Ovary (tissue), 9 donors: Measurements from ENCODE around the gene SLC30A7. TPM values are rescaled to one million over a fixed set of nuclear protein-coding genes. Genes with fewer than 3 reads are reported as not detected.

Source experiments
- DNase-seq, 5 donors: peaks; one replicate each; pipeline ENCODE4 v3.0.0-alpha.2; 2019 to 2020
- H3K27ac ChIP-seq, 2 donors: fragments of 200-600 bp; one replicate each; pipeline versions ENCODE4 v1.5.1 to v1.8.0; 2019 to 2022
- H3K27me3 ChIP-seq: fragments of 200-600 bp; one replicate; pipeline ENCODE4 v1.8.0; 2022
- H3K36me3 ChIP-seq: fragments of 200-600 bp; sonication (generic); one replicate; pipeline ENCODE4 v1.5.1; 2019
- H3K4me1 ChIP-seq: one replicate; pipeline ENCODE4 v1.8.1; 2013; ENCODE audit warnings: mild to moderate bottlenecking, moderate library complexity; ENCODE audit not compliant: insufficient read depth
- H3K4me3 ChIP-seq: fragments of 200-600 bp; sonication (generic); one replicate; pipeline ENCODE4 v1.5.1; 2017
- H3K9me3 ChIP-seq, 2 donors: fragments of 200-600 bp in 1 of 2; sonication (generic) in 1 of 2; one replicate each; pipeline versions ENCODE4 v1.5.1 to v1.8.1; 2013 to 2019; ENCODE audit warnings: mild to moderate bottlenecking in 1 of 2, moderate library complexity in 1 of 2
- EP300 ChIP-seq: sonication (generic); formaldehyde crosslinking; IDR thresholded peaks from one replicate; pipeline ENCODE4 v1.6.1; 2017; ENCODE audit warnings: antibody characterized with exemption
- POLR2A ChIP-seq: fragments of 450-650 bp; IDR thresholded peaks from one replicate; pipeline ENCODE4 v1.6.1; 2017; ENCODE audit warnings: antibody characterized with exemption, mild to moderate bottlenecking, moderate library complexity
- WGBS, 3 donors: extraction: QIAGEN DNeasy Blood & Tissue Kit in 1 of 3; methylation state at CpG; one replicate each; pipeline versions ENCODE4 v1.1.5 to v1.1.7; 2013 to 2017; 5-methylcytosine and 5-hydroxymethylcytosine counted together
- intact Hi-C, 4 donors: fragments of 100-400 bp; cut with DNase I; formaldehyde crosslinking; loops; one replicate each; pipeline versions ENCODE4 v1.11.0 to v1.15.1; 2022 to 2023
- polyA plus RNA-seq, 2 donors: library from polyadenylated mRNA; stranded (reverse); fragments of 200-250 nt in 1 of 2; fragments of 350-450 nt in 1 of 2; fragmentation: Illumina TruSeq in 1 of 2; extraction: RNeasy Lipid Tissue Mini Kit (QIAGEN cat#74804) in 1 of 2; gene quantifications; one replicate each; pipeline ENCODE4 v1.2.3, GENCODE V29; 2013 to 2014
- total RNA-seq, 7 donors: library from RNA; depleted of rRNA in 2 of 7; stranded (reverse); fragments of >200 nt in 2 of 7; fragmentation: NEBNext Ultra II Directional in 3 of 7; extraction: Animal tissue kit (Norgen Biotek cat#: 25700) in 3 of 7; gene quantifications; one replicate each; pipeline versions ENCODE4 v1.1.0 to v1.2.4, GENCODE V29; 2016 to 2023
- TF ChIP-seq, protein P1 (sequence below), 3 donors: fragments of 450-650 bp in 2 of 3; fragments of 200-600 bp in 1 of 3; IDR thresholded peaks; one replicate each; pipeline versions ENCODE4 v1.5.1 to v1.8.0; 2016 to 2022; ENCODE audit warnings: antibody characterized with exemption in 3 of 3, mild to moderate bottlenecking in 1 of 3
- donor health status: DM: no; HTN: no; CAD: no; lungs with moderate emphysema.
- donor health status: DM: no; HTN: no; CAD: no.
- donor health status: Bipolar disorder and iron deficiency.
- donor health status: DM: yes; HTN: yes; CAD: no.
- donor health status: DM: no; HTN: no; CAD: no.
- donor health status: DM: yes; HTN: yes; CAD: no.

Gene SLC30A7
- total and polyA plus RNA-seq, 9 donors: 4.1 to 25.3 (median 15.4) TPM

DNA sequence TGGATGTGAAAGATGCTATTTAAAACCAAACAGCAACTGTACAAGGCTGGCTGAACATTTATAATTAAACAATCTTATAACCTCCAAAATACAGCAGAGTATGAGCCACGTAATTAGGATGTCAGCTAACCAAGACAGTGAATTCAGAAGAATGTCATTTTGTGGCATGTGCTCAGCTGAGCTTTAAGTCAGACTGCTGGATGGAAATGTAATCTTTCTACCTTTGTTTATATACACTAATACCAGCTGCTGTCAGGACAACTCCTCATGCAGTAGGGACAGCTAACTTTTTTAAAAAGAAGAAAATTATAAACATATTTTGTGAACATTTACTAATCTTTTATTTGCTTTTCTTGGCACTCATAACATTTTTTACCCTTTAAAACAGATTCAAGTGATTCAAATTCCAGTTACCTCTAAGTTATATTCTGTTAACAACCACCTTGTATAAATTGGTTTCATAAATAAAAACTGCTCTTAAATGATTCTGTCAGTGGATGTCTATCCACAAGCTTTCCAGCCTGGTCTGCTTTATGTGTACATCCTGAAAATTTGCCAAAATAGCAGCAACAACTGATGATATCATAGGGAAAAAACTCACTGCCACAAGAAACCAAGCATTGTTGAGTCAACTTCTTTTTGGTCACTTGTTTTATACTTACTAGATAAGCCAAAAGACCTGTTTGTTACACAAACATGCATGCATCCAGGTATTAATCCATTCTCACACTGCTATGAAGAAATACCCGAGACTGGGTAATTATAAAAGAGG lies 93.6 kb downstream of the SLC30A7 start:
- TF ChIP-seq EP300: no peak
- TF ChIP-seq, protein P1, sequence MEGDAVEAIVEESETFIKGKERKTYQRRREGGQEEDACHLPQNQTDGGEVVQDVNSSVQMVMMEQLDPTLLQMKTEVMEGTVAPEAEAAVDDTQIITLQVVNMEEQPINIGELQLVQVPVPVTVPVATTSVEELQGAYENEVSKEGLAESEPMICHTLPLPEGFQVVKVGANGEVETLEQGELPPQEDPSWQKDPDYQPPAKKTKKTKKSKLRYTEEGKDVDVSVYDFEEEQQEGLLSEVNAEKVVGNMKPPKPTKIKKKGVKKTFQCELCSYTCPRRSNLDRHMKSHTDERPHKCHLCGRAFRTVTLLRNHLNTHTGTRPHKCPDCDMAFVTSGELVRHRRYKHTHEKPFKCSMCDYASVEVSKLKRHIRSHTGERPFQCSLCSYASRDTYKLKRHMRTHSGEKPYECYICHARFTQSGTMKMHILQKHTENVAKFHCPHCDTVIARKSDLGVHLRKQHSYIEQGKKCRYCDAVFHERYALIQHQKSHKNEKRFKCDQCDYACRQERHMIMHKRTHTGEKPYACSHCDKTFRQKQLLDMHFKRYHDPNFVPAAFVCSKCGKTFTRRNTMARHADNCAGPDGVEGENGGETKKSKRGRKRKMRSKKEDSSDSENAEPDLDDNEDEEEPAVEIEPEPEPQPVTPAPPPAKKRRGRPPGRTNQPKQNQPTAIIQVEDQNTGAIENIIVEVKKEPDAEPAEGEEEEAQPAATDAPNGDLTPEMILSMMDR (IDR thresholded peaks at IDR 0.05): no peak
- TF ChIP-seq POLR2A: no peak

DNA sequence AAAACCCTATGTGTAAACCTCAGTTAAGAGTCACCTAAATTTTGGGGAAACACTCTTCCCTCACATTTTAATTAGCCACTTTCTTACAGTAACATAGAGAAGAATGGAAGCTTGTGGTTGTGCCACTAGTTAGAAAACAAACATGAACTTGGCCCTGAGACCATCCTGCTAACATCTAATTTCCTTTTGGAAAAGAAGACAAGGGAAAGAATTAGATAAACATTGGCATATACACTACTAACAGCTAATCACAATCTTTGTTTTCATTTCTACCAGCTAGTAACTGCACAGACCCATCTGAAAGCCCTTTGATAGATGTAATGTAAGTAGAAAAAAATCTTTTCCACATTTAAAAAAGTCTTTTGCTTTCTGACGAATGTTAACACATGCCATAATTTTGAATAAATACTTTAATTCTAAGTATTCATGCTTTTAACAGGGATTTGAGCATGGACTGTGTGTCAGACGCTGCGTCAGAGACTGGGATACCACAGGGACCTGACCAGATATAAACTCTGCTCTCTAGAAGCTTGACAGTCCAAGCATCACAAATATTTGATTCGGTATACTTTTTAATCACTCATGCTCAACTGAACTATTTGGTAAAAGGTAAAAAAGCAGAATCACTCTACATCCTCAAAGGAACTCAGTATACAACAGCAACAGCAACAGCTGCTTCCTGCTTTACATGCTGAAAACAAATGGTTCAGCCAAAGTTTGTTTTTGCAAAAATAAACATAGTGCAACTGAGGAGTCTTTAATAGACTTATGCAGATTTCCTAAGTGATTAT lies 99.5 kb downstream of the SLC30A7 start:
- Histone ChIP-seq H3K9me3 (no peaks in the 10 kb centered on the region), H3K27me3 (no peaks in the 10 kb centered on the region), H3K36me3 (no peaks in the 10 kb centered on the region), H3K4me3 (no peak overlapping the region), H3K4me1 (no peaks in the 10 kb centered on the region), H3K27ac (no peak overlapping the region)
- intact Hi-C loops: no loop called here
- TF ChIP-seq EP300 (no peak), POLR2A (no peak)
- TF ChIP-seq, protein P1 (IDR thresholded peaks at IDR 0.05): no peak
- DNase-seq: no peak
- 9 to 34% (median 17%) methylated on average over 4 of the region's 4 CpGs for WGBS, 3 donors

More for the DNA sequence above, 93.6 kb downstream of the SLC30A7 start:
- no peak for DNase-seq
- Histone ChIP-seq H3K27ac (no peak overlapping the region), H3K36me3 (no peaks in the 10 kb centered on the region), H3K4me1 (no peaks in the 10 kb centered on the region), H3K4me3 (no peak overlapping the region), H3K9me3 (no peaks in the 10 kb centered on the region), H3K27me3 (no peaks in the 10 kb centered on the region)
- intact Hi-C loops: loop anchor here in 1 of 4 donors (10.0 kb wide), 1 partner anchor 75 kb away; no protein-coding TSS in a partner anchor
- 49 to 65% (median 59%) methylated on average over 2 of the region's 2 CpGs for WGBS, 3 donors

DNA sequence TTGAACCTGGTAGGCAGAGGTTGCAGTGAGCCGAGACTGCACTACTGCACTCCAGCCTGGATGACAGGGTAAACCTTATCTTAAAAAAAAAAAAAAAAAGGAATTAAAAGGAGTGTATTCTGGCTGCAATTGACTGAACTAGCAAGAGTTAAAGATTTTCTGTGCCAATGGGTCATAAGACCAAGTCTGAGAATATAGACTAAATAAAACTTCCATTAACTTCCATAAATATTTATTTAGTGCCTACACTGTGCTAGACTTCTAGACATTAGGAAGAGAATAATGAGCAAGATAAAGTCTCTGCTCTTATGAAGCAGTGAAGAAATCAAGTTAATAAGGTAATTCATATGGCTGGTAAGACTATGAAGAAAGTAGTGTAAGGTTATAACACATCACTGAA lies 102.5 kb downstream of the SLC30A7 start:
- H3K36me3 ChIP-seq: no peaks in the 10 kb centered on the region
- WGBS, 3 donors: 98 to 100% (median 100%) methylated on average over 1 of the region's 1 CpG
- no peak overlapping the region for H3K27ac ChIP-seq
- H3K9me3 ChIP-seq: no peaks in the 10 kb centered on the region
- H3K4me3 ChIP-seq: no peak overlapping the region
- H3K4me1 ChIP-seq: no peaks in the 10 kb centered on the region
- H3K27me3 ChIP-seq: no peaks in the 10 kb centered on the region
- TF ChIP-seq, protein P1 (IDR thresholded peaks at IDR 0.05): no peak
- TF ChIP-seq EP300 (no peak), POLR2A (no peak)
- intact Hi-C loops: no loop called here
- no peak for DNase-seq

- TF ChIP-seq, protein P1 (IDR thresholded peaks at IDR 0.05): no peak
- TF ChIP-seq POLR2A (no peak), EP300 (no peak)
- Histone ChIP-seq H3K27me3 (no peaks in the 10 kb centered on the region), H3K27ac (no peak overlapping the region), H3K4me1 (no peaks in the 10 kb centered on the region), H3K9me3 (no peaks in the 10 kb centered on the region), H3K36me3 (no peaks in the 10 kb centered on the region), H3K4me3 (no peak overlapping the region)
- DNase-seq: no peak
- intact Hi-C loops: no loop called here
- WGBS, 3 donors: 88 to 94% (median 94%) methylated on average over 2 of the region's 2 CpGs
Observed at GRCh38 chr1:101000131-101000873, 104.4 kb downstream of the SLC30A7 start.
